NCI-H2196 (cell line): Measurements from ENCODE around the gene SSTR4.

ENCODE experiments used
- DNase-seq: peaks from one replicate; lab custom pipeline; 2025; ENCODE audit not compliant: unreplicated experiment; lab: John Stamatoyannopoulos, UW

The SSTR4 gene

GRCh38 chr20:23039885-23040508 lies 4.9 kb downstream of the SSTR4 start:
- DNase-seq = no peak

DNA sequence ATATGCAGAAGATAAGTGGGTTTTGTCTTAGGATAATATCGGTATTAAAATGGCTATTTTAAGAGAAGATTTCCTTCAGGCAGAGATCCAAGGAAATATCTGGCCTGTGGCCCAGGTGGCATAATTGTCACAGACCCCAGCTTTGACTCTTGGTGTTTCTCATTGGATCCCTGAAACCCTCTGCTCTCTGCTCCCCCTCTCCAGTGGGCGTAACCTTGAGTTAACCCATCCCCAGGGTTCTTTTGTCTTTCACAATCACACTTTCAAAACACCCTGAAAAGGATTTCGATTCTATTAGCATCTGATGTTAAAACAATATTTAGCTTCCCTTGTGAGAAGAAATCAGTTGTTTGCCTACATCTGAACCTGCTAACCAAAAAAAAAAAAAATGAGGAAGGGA lies 7.2 kb downstream of the SSTR4 start:
- DNase-seq = no peak

GRCh38 chr20:23043376-23043775 lies 8.3 kb downstream of the SSTR4 start:
- DNase-seq = no peak

- no peak for DNase-seq
Observed at GRCh38 chr20:23046431-23046830, 11.3 kb downstream of the SSTR4 start.

DNA sequence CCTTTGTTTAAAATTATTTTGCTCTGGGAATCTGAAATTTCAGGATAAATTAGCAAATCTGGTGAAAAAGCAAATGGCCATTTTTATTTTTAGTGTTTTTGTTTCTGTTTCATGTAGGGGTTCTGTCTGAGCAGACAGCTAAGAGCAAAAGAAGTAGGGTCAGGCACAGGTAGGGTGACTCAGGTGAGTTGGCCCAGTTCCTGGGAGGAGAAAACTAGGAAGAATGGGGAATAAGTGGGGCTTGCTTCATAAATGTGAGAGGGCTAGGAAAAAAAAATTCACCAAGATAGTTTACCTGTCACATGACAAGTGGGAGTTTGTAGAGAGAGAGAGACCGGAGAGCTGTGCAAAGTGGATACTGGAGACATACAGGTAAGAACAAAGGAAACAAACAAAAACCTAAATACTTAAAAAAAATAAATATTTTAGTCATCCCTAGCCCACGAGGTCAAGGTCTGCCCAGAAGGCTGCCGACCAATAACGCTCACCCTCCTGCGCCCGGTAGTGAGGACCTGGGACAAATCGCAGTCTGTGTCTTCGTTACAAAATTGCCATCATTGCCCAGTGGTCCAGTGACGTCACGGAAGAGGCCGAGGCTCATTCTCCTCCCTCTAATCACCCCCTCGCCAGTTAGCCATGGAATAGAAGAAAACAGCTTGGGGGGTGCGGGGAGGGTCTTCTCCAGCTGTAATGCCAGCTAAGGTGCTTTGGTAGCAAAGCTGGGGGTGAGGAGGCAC lies 12.1 kb downstream of the SSTR4 start:
- DNase-seq = no peak

- no peak for DNase-seq
Observed at GRCh38 chr20:23047738-23048214, 12.7 kb downstream of the SSTR4 start.

DNA sequence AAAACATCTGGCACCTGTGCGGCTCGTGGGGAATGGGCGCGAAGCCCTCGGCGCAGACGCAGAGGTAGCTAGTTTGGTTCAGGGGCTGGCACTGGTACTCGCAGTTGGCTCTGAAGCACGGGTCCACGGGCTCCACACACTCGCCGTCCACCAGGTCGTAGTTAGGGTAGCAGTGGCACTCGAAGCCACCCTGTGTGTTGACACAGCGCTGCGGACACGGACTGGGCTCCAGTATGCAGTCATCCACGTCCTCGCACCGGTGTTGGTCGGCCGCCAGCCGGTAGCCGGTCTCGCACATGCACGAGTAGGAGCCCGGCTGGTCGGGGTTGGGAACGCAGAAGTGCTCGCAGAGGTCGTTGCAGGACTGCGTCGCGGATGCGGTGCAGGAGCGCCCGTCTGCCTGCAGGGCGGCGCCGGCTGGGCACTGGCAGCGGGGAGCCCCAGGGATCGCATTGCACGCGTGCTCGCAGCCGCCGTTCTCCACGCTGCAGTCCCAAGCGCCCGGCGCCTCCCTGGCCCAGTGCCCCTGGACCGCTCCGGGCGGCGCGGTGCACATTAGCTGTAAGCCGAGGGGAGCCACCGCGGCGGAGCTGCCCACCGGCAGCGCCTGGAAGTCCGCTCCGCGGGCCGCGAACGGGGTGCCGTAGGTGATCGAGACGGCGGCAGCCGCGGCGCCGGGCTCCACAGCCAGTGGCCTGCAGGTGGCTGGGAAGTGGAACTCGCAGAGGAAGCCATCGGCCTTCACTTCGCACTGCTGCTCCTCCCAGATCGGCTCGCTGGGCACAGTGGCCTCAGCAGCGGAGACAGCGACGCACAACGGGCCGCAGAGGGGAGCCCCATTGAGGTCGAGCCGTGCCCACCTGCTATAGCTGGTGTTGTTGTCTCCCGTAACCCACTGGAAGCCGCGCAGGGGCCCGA lies 13.4 kb downstream of the SSTR4 start:
- peak; percentile 52 for DNase-seq

GRCh38 chr20:23049201-23050075 lies 14.3 kb downstream of the SSTR4 start, which contains the start of gene THBD:
TSS of gene THBD (minus strand) at chr20:23049672. CDS start at chr20:23049504, 168 bp downstream.
- DNase-seq = peak; percentile 27

DNA sequence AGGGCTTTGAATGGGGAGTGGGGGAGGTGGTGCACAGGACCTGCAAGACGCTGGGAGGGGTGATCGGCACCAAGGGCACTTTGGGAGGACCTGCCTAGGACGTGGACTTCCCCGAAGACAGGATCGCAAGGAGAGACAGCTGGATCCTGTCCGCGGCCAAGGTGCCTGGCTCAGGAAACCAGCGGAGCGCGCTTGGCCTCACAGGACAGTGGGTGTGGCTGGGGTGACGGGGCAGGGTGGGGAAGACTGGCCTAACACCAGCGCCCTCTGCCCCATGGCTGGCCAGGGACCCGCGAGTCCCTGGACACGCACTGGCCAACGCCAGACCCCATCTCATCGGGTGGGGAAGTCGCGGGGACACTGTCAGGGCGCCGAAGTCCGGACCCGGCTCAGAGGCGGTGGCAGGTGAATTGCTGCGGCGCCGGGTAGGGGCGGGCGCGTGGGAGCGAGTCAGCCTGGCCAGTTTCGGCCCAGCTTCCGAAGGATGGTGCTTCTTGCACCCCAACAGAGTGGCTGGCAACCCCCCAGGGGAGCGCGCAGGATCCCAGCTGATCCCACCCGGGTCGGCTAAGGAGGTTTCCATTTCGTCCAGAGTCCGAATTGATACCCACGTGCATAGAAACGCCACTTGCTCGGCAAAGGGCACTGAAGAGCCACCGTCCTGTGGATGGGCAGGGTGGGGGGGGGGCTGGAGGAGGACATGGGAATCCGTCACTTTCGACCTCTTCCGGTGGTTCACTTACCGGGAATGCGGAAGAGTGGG lies 15.1 kb downstream of the SSTR4 start:
- no peak for DNase-seq

DNA sequence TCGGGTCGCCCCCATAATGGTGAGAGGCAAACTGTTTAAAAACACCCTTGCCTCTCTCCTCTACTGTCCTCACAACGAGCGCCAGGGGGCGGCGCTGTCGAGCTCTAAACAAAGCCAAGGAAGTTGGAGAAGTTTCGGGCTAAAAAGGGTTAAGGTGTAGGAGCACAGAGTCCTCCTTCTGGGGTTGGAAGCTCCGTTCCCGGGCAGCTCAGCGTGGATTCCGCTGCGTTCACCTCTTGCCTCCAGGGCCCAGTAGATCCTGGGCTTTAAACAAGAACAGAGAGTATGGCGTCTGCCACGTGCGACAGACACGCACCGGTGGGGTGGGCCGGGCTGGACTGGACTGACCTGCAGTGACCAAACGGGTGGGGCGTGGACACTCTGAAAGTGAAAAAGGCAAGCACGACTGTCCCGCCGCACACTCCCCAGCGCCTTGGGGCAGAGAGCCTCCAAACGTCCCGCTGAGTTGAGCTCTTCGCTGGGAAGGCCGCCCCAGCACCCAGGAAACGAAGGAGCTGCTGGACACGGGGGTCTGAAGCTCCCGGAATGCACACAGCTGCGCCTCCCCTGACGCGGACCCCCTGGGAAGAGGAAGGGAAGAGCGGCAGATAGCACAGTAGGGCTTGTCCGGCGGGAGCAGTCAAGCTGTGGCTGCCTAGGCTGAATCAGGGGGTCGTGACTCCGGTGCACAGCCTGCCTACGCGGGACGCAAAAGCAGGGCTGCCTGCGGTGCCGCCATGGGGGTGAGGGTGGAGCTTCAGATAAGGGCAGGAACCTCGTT lies 15.9 kb downstream of the SSTR4 start:
- peak; percentile 28 for DNase-seq

GRCh38 chr20:23052904-23053303 lies 17.8 kb downstream of the SSTR4 start:
- DNase-seq = no peak

DNA sequence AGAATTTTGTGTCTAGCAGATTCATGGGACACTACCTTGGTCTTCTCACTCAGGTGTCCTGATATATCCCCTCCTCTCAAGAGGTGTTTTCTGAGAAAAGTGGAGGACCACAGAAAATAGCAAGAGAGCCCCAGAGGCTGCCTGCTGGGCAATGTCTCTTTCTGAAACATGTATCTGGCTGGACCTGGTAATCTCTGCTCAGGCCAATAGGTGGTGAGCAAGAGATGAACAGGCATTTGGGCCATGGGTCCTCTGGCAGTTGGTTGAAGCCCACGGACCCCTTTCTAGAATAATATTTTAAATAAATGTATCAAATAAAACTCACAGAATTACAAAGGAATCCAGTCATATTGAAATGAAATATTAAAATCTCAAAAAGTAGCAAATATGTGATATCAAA lies 23.1 kb downstream of the SSTR4 start:
- no peak for DNase-seq

DNA sequence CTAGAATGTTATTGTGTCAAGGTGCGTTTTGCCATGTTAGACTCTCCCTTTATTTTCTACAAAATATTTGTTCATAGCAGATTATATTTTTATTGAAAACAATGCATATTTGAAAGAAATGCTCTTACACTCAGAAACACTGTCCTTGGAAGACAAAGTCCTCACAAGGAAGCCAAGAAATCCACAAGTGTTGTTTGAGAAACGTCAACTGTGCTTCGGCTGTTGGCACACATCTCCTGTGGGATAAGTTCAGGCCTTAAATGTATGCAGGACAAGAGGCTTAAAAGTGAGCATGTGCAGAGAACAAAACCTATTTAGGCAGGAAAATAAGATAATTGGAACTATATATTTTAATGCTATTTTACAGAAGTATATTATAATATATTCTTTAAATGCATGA lies 23.9 kb downstream of the SSTR4 start:
- no peak for DNase-seq

- no peak for DNase-seq
Observed at GRCh38 chr20:23059846-23060245, 24.7 kb downstream of the SSTR4 start.

GRCh38 chr20:23060629-23061028 lies 25.5 kb downstream of the SSTR4 start:
- no peak for DNase-seq

GRCh38 chr20:23061262-23061661 lies 26.1 kb downstream of the SSTR4 start:
- DNase-seq = no peak

DNA sequence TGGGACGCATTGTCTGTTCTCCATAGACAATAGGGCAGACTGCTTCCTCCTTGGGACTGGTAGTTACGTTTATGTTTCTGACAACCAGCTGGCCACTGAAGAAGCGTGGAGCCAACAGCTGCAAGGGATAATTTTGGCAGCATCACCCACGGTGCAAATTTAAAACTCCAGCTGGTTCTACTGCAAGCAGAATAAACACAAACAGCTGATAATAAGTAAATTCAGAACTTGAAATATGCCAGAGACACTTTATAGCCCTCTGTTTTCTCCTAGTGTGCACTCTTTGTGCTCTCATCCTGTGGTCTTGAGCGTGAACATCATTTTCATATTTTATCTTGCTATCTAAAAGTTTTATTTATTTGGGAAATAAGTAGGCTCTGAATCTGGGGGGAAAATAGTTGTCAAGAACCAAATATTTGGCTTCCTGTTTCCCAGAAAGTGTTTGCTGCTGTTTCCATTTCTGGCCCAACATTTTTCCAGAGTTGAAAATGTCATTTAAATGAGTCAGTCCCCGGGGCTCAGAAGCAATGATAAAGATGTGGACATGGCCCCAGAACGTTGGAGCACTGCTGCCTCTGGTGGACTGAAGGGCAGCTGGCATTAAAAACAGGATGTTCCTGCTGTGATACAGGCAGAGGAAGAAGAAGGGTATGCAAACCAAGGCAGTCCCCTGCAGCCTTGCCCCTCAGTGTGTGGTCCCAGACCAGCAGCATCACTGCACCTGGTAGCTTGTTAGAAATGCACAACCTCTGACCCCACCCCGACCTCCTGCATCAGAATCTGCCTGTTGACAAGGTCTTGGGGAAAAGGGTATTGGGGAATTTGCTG lies 26.8 kb downstream of the SSTR4 start:
- DNase-seq = peak; percentile 8

- DNase-seq = no peak
Observed at GRCh38 chr20:23062632-23063031, 27.5 kb downstream of the SSTR4 start.
